ENCODE measurements around the gene SPDYE1.
"Not testable (repeated sequence)": the region's sequence is repeated elsewhere in the genome, so short reads cannot be mapped to it uniquely, and the experiment has no call there.

Gene SPDYE1
- 0 reads per million in 4 donors for total RNA-seq

GRCh38 chr7:43997532-43997931 lies at the start of gene SPDYE1:
SPDYE1 (plus strand) TSS chr7:43997897; CDS start chr7:43999950, 2,053 bp downstream.
- DNase-seq: not testable (repeated sequence)

GRCh38 chr7:43952028-43952427 lies 45.7 kb upstream of the SPDYE1 start:
- no peak for DNase-seq

GRCh38 chr7:43953071-43953470 lies 44.6 kb upstream of the SPDYE1 start:
- no peak for DNase-seq

- DNase-seq: peak in 1 of 5 donors; percentile 20
These were observed 43.0 kb upstream of the SPDYE1 start for GRCh38 chr7:43954524-43955228.

- DNase-seq: no peak
These were observed 41.7 kb upstream of the SPDYE1 start for GRCh38 chr7:43956027-43956426.

- no peak for DNase-seq
These were observed 36.8 kb upstream of the SPDYE1 start for GRCh38 chr7:43960933-43961332.

GRCh38 chr7:43966392-43966791 lies 31.3 kb upstream of the SPDYE1 start:
- DNase-seq: not testable (repeated sequence)

GRCh38 chr7:43968172-43969040 lies 29.3 kb upstream of the SPDYE1 start:
- DNase-seq: not testable (repeated sequence)

- not testable (repeated sequence) for DNase-seq
These were observed 28.1 kb upstream of the SPDYE1 start for GRCh38 chr7:43969586-43969985.

GRCh38 chr7:43970698-43971097 lies 27.0 kb upstream of the SPDYE1 start:
- DNase-seq: not testable (repeated sequence)

- DNase-seq: not testable (repeated sequence)
These were observed 23.6 kb upstream of the SPDYE1 start for GRCh38 chr7:43974033-43974573.

- DNase-seq: not testable (repeated sequence)
These were observed 22.8 kb upstream of the SPDYE1 start for GRCh38 chr7:43974725-43975482.

GRCh38 chr7:43977525-43977924 lies 20.2 kb upstream of the SPDYE1 start:
- no peak for DNase-seq

- DNase-seq: not testable (repeated sequence)
These were observed 19.6 kb upstream of the SPDYE1 start for GRCh38 chr7:43978102-43978501.

GRCh38 chr7:43982848-43983247 lies 14.8 kb upstream of the SPDYE1 start:
- not testable (repeated sequence) for DNase-seq

GRCh38 chr7:43983736-43984135 lies 14.0 kb upstream of the SPDYE1 start:
- not testable (repeated sequence) for DNase-seq

GRCh38 chr7:43985904-43986864 lies 11.5 kb upstream of the SPDYE1 start:
- DNase-seq: peak in 4 of 5 donors; percentile 5 to 80 (median 70)

- not testable (repeated sequence) for DNase-seq
These were observed 10.2 kb upstream of the SPDYE1 start for GRCh38 chr7:43987476-43987875.

GRCh38 chr7:43990011-43990585 lies 7.6 kb upstream of the SPDYE1 start:
- DNase-seq: not testable (repeated sequence)

- not testable (repeated sequence) for DNase-seq
These were observed 6.9 kb upstream of the SPDYE1 start for GRCh38 chr7:43990829-43991228.

- not testable (repeated sequence) for DNase-seq
These were observed 4.8 kb upstream of the SPDYE1 start for GRCh38 chr7:43992896-43993295.

All from T-helper 1 cell (primary cell).